GM12892 (cell line): ENCODE results near the gene CATSPERE.

Experiments used
- POLR2A ChIP-seq: IDR thresholded peaks from 2 replicates; pipeline ENCODE4 v1.6.1; 2011; ENCODE audit warnings: low read depth, low read length, control low read depth
- POLR2AphosphoS5 ChIP-seq: IDR thresholded peaks from 2 replicates; pipeline ENCODE4 v1.6.1; 2011; ENCODE audit warnings: low read depth, low read length, control low read depth
- TAF1 ChIP-seq: IDR thresholded peaks from 2 replicates; pipeline ENCODE4 v1.6.1; 2011; ENCODE audit warnings: low read depth, mild to moderate bottlenecking, control low read depth, low read length, borderline replicate concordance

- TF ChIP-seq POLR2A (no peak), POLR2AphosphoS5 (no peak), TAF1 (no peak)
These were observed 14.0 kb upstream of the CATSPERE start for GRCh38 chr1:244447024-244447423.
